HG03457 (cell line): ENCODE measurements around the gene TGIF2.
A peak's percentile ranks its signal among the peaks of the same experiment; 100 is the strongest.
"Not testable (repeated sequence)": the region's sequence is repeated elsewhere in the genome, so short reads cannot be mapped to it uniquely, and the experiment has no call there.

Experiments
- ATAC-seq: cut with Tn5 transposase; IDR thresholded peaks from one replicate; pipeline ENCODE4 v1.9.1; 2021; ENCODE audit warnings: moderate number of reproducible peaks; ENCODE audit not compliant: unreplicated experiment

The TGIF2 gene

GRCh38 chr20:36576081-36576445 is 2.7 kb downstream of the TGIF2 start:
- no peak for ATAC-seq

GRCh38 chr20:36578356-36579041 is 5.1 kb downstream of the TGIF2 start:
- ATAC-seq, result no peak

GRCh38 chr20:36579996-36580545 is 6.7 kb downstream of the TGIF2 start:
- no peak for ATAC-seq

- ATAC-seq, result no peak
Measured at GRCh38 chr20:36582322-36582721, 8.9 kb downstream of the TGIF2 start.

- no peak for ATAC-seq
Measured at GRCh38 chr20:36582821-36583220, 9.4 kb downstream of the TGIF2 start.

DNA sequence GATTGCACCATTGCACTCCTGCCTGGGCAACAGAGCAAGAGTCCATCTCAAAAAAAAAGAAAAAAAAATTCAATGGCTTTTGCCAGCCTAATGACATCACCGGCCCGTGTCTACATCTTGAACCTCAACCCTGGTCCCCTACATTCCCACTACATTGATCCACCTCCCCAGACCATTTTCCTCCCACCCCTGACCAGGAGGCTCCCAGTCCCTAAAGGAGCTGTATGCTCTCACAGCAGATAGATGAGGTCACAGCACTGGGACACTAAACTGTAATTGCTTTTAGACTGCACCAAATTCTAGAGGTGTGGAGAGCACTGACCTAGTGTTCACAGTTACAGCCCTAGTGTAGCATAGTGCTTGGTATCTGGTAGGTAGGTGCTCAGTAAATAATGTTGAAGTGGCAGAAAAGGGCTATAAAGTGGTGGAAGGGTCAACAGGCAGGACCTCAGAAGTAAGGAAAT is 10.7 kb downstream of the TGIF2 start:
- no peak for ATAC-seq

DNA sequence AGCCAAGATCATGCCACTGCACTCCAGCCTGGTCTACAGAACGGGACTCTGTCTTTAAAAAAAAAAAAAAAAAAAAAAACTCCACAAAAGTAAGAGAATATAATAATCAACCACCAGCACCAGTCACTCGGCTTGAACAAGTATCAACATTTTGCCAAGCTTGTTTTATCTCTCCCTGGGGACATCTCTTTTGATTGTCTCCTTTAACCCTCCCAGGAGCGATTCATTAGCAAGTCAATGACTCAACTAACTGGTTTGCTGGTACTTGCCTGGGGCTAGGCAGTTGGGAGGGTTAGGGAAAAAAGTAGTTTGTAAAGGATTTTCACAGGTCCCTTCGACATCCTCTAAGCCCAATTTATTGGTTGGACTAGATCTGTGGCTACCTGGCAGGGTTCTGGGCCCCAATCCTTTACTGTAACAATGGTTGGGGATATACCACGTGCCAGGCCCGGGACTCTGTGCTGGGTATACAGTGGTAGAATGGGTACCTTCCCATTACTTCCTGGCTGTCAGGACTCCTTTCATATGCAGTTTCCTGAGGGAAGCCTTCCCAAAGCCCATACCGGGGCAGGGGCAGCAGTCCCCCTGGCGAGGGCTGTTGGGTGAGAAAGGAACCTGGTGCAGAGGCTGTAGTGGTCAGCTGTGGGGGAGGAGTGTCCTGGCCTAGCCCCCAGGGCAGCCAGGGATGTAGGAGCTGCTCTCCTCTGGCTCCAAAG is 12.2 kb downstream of the TGIF2 start:
- ATAC-seq, result no peak

- ATAC-seq, result no peak
Measured at GRCh38 chr20:36587388-36588070, 14.1 kb downstream of the TGIF2 start.

DNA sequence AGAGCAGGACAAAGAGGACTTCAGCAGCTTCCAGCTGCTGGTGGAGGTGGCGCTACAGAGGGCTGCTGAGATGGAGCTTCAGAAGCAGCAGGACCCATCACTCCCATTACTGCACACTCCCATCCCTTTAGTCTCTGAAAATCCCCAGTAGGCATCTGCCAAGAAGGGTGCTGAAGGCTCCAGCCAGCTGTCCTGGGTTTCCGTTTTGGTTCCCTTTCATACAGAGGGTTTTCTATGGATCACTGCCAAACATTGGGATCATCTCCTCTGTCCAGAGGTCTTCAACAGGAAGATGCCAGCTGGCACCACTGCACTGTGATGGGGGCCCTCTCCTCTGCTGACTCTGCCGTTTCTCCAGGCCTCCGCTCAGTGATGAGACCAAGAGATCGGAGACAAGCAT is 17.9 kb downstream of the TGIF2 start:
- ATAC-seq, result no peak

GRCh38 chr20:36591854-36592641 is 18.7 kb downstream of the TGIF2 start:
- no peak for ATAC-seq

GRCh38 chr20:36593347-36593929 is 20.0 kb downstream of the TGIF2 start:
- ATAC-seq, result no peak

- ATAC-seq, result no peak
Measured at GRCh38 chr20:36599912-36600345, 26.5 kb downstream of the TGIF2 start.

DNA sequence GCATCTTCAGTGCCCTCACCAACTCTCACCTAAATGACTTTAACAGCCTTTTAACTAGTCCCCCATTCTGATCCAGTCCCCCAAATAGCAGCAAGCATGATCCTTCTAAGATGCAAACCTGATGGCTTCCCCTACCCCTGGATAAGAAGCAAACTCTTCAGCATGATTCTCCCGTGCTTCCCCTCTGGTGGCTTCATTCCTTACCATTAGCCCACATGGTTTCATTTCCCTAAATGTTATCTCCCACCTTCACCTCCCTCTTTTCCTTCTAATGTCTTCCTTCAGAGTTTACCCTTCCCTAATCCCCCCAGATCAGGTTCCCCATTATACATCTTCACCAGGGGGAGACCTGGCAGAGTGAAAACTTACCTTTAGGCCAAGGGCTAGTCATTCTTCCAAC is 28.1 kb downstream of the TGIF2 start:
- no peak for ATAC-seq

DNA sequence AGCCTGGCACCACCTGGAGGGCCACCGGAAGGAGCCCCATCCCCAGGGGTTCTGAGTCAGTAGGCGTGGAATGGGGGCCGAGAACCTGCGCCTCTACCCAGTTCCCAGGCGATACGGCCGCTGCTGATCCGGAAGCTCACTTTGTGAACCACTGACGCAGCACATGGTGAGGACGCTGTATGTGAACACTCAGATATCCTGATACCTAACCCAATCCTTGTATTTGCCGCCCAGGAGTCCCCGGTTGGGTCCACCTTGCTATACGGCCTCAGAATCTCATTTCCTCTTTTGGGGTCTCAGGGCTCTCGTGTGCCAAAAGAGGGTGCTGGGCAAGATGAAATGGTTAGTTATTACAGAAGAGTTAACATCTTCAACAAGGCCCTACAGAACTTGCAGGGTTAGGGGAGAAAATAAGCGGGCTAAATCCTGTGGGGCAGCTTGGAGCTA is 31.6 kb downstream of the TGIF2 start:
- ATAC-seq, result peak; percentile 27

DNA sequence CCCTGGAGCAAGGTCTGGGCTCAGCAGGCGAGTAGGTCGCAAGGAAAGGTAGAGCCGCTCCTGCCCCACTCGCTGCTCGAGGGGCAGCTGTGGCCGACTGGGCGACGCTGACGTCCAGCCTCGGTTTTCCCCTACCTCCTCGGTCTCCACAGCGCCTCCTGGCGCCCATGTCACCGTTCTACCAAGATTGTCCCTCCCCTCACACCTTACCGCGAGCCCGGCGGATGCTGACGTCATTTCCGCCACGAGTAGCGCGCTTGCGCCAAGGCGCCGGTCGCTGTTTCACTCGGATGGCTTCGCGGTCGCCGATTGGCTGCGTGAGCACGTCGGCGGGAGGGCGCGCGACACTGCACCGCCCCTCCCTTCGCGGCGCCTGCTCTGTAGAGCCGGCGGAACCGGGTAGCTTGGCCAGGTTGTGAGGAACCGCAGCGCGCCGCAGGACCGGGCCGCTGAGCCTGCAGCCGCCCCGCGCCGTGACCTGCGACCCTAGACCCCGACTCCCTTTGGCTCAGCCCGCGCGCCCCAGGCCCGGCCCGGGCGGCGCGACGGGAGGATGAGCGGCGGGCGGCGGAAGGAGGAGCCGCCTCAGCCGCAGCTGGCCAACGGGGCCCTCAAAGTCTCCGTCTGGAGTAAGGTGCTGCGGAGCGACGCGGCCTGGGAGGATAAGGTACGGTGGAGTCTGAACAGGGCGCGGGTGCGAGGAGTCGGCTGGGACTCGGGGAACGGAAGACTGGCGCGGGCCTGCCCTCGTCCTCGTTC is 32.2 kb downstream of the TGIF2 start, which contains the start of gene RAB5IF:
TSS of gene RAB5IF (plus strand) at position 381 of the 759 bp plus-strand sequence. CDS start at position 554, 173 bp downstream.
- peak; percentile 78 for ATAC-seq

- no peak for ATAC-seq
Measured at GRCh38 chr20:36606158-36607066, 33.0 kb downstream of the TGIF2 start.

DNA sequence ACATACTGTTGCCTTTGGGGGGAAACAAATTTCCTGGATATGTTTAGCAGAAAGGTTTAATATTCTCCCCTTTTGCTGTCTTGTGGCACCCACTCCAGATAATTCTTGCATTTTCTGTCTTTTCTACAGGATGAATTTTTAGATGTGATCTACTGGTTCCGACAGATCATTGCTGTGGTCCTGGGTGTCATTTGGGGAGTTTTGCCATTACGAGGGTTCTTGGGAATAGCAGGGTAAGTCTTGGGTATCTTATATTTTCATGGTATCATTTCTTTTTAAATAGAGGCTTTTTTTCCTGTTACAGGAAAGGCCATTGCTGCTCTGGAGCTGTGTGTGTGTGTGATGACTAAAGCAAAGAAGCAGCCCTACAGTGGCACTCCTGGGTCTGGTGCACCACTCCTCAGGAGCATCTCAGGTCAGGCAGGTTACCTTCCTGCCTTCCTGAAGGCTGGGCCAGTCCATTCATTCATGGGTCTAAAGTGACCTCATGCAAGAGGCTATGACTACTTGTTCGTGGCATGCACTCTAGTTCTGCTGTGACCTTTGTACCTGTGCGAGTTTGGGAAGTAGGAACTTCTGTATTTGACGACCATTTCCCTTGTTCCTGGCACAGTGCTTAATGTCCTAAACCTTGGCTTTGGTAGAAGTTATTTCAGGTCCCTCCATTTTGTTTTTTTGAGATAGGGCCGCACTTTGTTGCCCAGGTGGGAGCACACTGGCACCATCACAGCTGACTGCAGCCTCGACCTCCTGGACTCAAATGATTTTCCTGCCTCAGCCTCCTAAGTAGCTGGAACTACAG is 34.4 kb downstream of the TGIF2 start:
- no peak for ATAC-seq

- ATAC-seq, result not testable (repeated sequence)
Measured at GRCh38 chr20:36608388-36608728, 35.0 kb downstream of the TGIF2 start.
